Body of pancreas (tissue), 4 donors: ENCODE results near the gene BEST3.

ENCODE experiments used
- POLR2A ChIP-seq, 3 donors: fragments of 450-650 bp; IDR thresholded peaks; one replicate each; pipeline ENCODE4 v1.6.1; 2016; ENCODE audit warnings: antibody characterized with exemption in 3 of 3, mild to moderate bottlenecking in 2 of 3
- TF ChIP-seq, protein P1 (sequence below), 7 experiments: fragments of 450-650 bp in 4 of 7; fragments of 200-600 bp in 3 of 7; sonication (generic) in 3 of 7; IDR thresholded peaks; one replicate each; pipeline ENCODE4 v1.5.1; 2016 to 2019; ENCODE audit warnings: antibody characterized with exemption in 7 of 7

DNA sequence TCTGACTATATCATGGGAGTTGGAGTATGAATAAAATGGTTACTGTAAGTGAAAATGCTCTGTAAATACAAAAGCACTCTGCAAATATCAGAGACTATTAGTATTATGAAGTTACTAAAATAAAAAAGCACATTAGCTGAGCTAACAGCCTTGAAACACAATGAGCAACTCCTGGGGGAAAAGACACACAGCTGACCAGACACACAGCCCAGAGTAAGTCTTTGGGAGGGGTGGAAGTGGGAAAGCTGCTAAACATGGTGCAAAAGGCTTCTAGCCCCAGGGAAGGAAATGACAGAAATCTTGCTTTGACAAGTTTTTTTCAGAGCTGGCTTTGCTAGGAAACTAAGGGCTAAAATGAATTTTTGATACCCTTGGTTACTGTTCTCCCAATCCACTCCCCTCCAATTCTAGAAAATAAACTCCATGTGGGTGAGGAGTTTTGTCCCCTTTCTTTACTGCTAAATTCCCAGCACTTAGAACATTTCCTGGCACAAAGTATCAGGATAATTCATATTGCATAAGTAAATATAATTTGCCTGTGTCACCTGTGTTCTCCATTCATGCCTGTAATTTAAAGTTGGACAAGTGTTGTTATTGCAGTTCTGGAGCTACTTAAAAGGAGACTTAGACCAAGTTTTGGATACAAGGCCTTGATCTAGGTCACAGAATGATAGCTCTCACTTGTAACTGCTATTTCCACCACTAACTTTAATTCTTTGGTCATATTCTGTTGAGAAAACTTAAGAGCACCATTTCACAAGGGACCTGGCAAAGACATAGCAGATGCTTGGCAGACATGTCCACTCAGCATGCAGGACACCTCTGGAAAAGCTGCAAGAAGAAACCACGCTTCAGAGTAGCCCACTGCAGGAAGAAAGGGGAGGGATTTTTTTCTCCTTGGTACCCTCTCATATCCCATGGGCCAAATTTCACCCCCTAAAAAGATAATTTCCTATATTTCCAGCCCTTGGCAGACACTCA lies 20.5 kb upstream of the BEST3 start:
- TF ChIP-seq, protein P1, sequence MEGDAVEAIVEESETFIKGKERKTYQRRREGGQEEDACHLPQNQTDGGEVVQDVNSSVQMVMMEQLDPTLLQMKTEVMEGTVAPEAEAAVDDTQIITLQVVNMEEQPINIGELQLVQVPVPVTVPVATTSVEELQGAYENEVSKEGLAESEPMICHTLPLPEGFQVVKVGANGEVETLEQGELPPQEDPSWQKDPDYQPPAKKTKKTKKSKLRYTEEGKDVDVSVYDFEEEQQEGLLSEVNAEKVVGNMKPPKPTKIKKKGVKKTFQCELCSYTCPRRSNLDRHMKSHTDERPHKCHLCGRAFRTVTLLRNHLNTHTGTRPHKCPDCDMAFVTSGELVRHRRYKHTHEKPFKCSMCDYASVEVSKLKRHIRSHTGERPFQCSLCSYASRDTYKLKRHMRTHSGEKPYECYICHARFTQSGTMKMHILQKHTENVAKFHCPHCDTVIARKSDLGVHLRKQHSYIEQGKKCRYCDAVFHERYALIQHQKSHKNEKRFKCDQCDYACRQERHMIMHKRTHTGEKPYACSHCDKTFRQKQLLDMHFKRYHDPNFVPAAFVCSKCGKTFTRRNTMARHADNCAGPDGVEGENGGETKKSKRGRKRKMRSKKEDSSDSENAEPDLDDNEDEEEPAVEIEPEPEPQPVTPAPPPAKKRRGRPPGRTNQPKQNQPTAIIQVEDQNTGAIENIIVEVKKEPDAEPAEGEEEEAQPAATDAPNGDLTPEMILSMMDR (IDR thresholded peaks at IDR 0.05), result no peak
- TF ChIP-seq POLR2A (IDR thresholded peaks at IDR 0.05), result no peak
